ENCODE data around the gene UNC5B.

The UNC5B gene

GRCh38 chr10:71187197-71187596, 25.2 kb upstream of the UNC5B start:
- Histone ChIP-seq H3K9me3 (ENCODE audit: low read depth, low read length) (no peaks in the 10 kb centered on the region), H3K27ac (no peak overlapping the region), H3K4me3 (no peak overlapping the region), H3K36me3 (ENCODE audit: insufficient read depth, low read length) (no peaks in the 10 kb centered on the region), H3K9ac (ENCODE audit: insufficient read length) (no peak overlapping the region)
- TF ChIP-seq EZH2 (IDR thresholded peaks at IDR 0.05) (no peak), FOXP2 (optimal IDR thresholded peaks at IDR 0.05; ENCODE audit: control extremely low read depth, extremely low read length, insufficient read depth) (no peak), POLR2AphosphoS5 (IDR thresholded peaks at IDR 0.05; ENCODE audit: borderline replicate concordance, low read depth, low read length) (no peak)
- DNase-seq (ENCODE audit: low read depth, low spot score): no peak

- no peak for DNase-seq (ENCODE audit: low read depth, low spot score)
- H3K9me3 ChIP-seq (ENCODE audit: low read depth, low read length): no peaks in the 10 kb centered on the region
- no peak overlapping the region for H3K27ac ChIP-seq
- TF ChIP-seq FOXP2 (optimal IDR thresholded peaks at IDR 0.05; ENCODE audit: control extremely low read depth, extremely low read length, insufficient read depth): no peak
- no peak for TF ChIP-seq POLR2AphosphoS5 (IDR thresholded peaks at IDR 0.05; ENCODE audit: borderline replicate concordance, low read depth, low read length)
- no peak for TF ChIP-seq EZH2 (IDR thresholded peaks at IDR 0.05)
- no peak overlapping the region for H3K4me3 ChIP-seq
- no peak overlapping the region for H3K9ac ChIP-seq (ENCODE audit: insufficient read length)
- no peaks in the 10 kb centered on the region for H3K36me3 ChIP-seq (ENCODE audit: insufficient read depth, low read length)
Measured at GRCh38 chr10:71187600-71187999, 24.8 kb upstream of the UNC5B start.

- Histone ChIP-seq H3K4me3 (no peak overlapping the region), H3K9ac (ENCODE audit: insufficient read length) (no peak overlapping the region), H3K36me3 (ENCODE audit: insufficient read depth, low read length) (no peaks in the 10 kb centered on the region), H3K9me3 (ENCODE audit: low read depth, low read length) (no peaks in the 10 kb centered on the region), H3K27ac (no peak overlapping the region)
- TF ChIP-seq EZH2 (IDR thresholded peaks at IDR 0.05) (no peak), POLR2AphosphoS5 (IDR thresholded peaks at IDR 0.05; ENCODE audit: borderline replicate concordance, low read depth, low read length) (no peak), FOXP2 (optimal IDR thresholded peaks at IDR 0.05; ENCODE audit: control extremely low read depth, extremely low read length, insufficient read depth) (no peak)
- DNase-seq (ENCODE audit: low read depth, low spot score): no peak
Measured at GRCh38 chr10:71188201-71188600, 24.2 kb upstream of the UNC5B start.

GRCh38 chr10:71191019-71191418, 21.4 kb upstream of the UNC5B start:
- no peak for DNase-seq (ENCODE audit: low read depth, low spot score)
- Histone ChIP-seq H3K9me3 (ENCODE audit: low read depth, low read length) (no peaks in the 10 kb centered on the region), H3K9ac (ENCODE audit: insufficient read length) (no peak overlapping the region), H3K36me3 (ENCODE audit: insufficient read depth, low read length) (no peaks in the 10 kb centered on the region), H3K27ac (no peak overlapping the region), H3K4me3 (no peak overlapping the region)
- TF ChIP-seq FOXP2 (optimal IDR thresholded peaks at IDR 0.05; ENCODE audit: control extremely low read depth, extremely low read length, insufficient read depth) (no peak), POLR2AphosphoS5 (IDR thresholded peaks at IDR 0.05; ENCODE audit: borderline replicate concordance, low read depth, low read length) (no peak), EZH2 (IDR thresholded peaks at IDR 0.05) (no peak)

- no peaks in the 10 kb centered on the region for H3K9me3 ChIP-seq (ENCODE audit: low read depth, low read length)
- DNase-seq (ENCODE audit: low read depth, low spot score): no peak
- H3K4me3 ChIP-seq: no peak overlapping the region
- no peak overlapping the region for H3K27ac ChIP-seq
- no peak for TF ChIP-seq EZH2 (IDR thresholded peaks at IDR 0.05)
- no peak for TF ChIP-seq POLR2AphosphoS5 (IDR thresholded peaks at IDR 0.05; ENCODE audit: borderline replicate concordance, low read depth, low read length)
- TF ChIP-seq FOXP2 (optimal IDR thresholded peaks at IDR 0.05; ENCODE audit: control extremely low read depth, extremely low read length, insufficient read depth): no peak
- no peak overlapping the region for H3K9ac ChIP-seq (ENCODE audit: insufficient read length)
- no peaks in the 10 kb centered on the region for H3K36me3 ChIP-seq (ENCODE audit: insufficient read depth, low read length)
Measured at GRCh38 chr10:71191551-71192076, 20.8 kb upstream of the UNC5B start.

- no peak overlapping the region for H3K27ac ChIP-seq
- TF ChIP-seq FOXP2 (optimal IDR thresholded peaks at IDR 0.05; ENCODE audit: control extremely low read depth, extremely low read length, insufficient read depth) (no peak), EZH2 (IDR thresholded peaks at IDR 0.05) (no peak), POLR2AphosphoS5 (IDR thresholded peaks at IDR 0.05; ENCODE audit: borderline replicate concordance, low read depth, low read length) (no peak)
- H3K4me3 ChIP-seq: no peak overlapping the region
- no peaks in the 10 kb centered on the region for H3K36me3 ChIP-seq (ENCODE audit: insufficient read depth, low read length)
- H3K9me3 ChIP-seq (ENCODE audit: low read depth, low read length): no peaks in the 10 kb centered on the region
- DNase-seq (ENCODE audit: low read depth, low spot score): no peak
- no peak overlapping the region for H3K9ac ChIP-seq (ENCODE audit: insufficient read length)
Measured at GRCh38 chr10:71193516-71193915, 18.9 kb upstream of the UNC5B start.

- Histone ChIP-seq H3K9me3 (ENCODE audit: low read depth, low read length) (no peaks in the 10 kb centered on the region), H3K36me3 (ENCODE audit: insufficient read depth, low read length) (no peaks in the 10 kb centered on the region), H3K27ac (no peak overlapping the region), H3K9ac (ENCODE audit: insufficient read length) (no peak overlapping the region), H3K4me3 (no peak overlapping the region)
- DNase-seq (ENCODE audit: low read depth, low spot score): no peak
- TF ChIP-seq FOXP2 (optimal IDR thresholded peaks at IDR 0.05; ENCODE audit: control extremely low read depth, extremely low read length, insufficient read depth) (no peak), EZH2 (IDR thresholded peaks at IDR 0.05) (no peak), POLR2AphosphoS5 (IDR thresholded peaks at IDR 0.05; ENCODE audit: borderline replicate concordance, low read depth, low read length) (no peak)
Measured at GRCh38 chr10:71197955-71198354, 14.4 kb upstream of the UNC5B start.

- no peak overlapping the region for H3K9ac ChIP-seq (ENCODE audit: insufficient read length)
- no peak overlapping the region for H3K27ac ChIP-seq
- no peak overlapping the region for H3K4me3 ChIP-seq
- TF ChIP-seq FOXP2 (optimal IDR thresholded peaks at IDR 0.05; ENCODE audit: control extremely low read depth, extremely low read length, insufficient read depth) (no peak), POLR2AphosphoS5 (IDR thresholded peaks at IDR 0.05; ENCODE audit: borderline replicate concordance, low read depth, low read length) (no peak), EZH2 (IDR thresholded peaks at IDR 0.05) (no peak)
- no peaks in the 10 kb centered on the region for H3K9me3 ChIP-seq (ENCODE audit: low read depth, low read length)
- no peaks in the 10 kb centered on the region for H3K36me3 ChIP-seq (ENCODE audit: insufficient read depth, low read length)
- no peak for DNase-seq (ENCODE audit: low read depth, low spot score)
Measured at GRCh38 chr10:71201849-71202248, 10.5 kb upstream of the UNC5B start.

- Histone ChIP-seq H3K36me3 (ENCODE audit: insufficient read depth, low read length) (no peaks in the 10 kb centered on the region), H3K9ac (ENCODE audit: insufficient read length) (no peak overlapping the region), H3K9me3 (ENCODE audit: low read depth, low read length) (no peaks in the 10 kb centered on the region), H3K27ac (no peak overlapping the region), H3K4me3 (no peak overlapping the region)
- TF ChIP-seq EZH2 (IDR thresholded peaks at IDR 0.05) (no peak), POLR2AphosphoS5 (IDR thresholded peaks at IDR 0.05; ENCODE audit: borderline replicate concordance, low read depth, low read length) (no peak), FOXP2 (optimal IDR thresholded peaks at IDR 0.05; ENCODE audit: control extremely low read depth, extremely low read length, insufficient read depth) (no peak)
- DNase-seq (ENCODE audit: low read depth, low spot score): no peak
Measured at GRCh38 chr10:71202314-71202713, 10.1 kb upstream of the UNC5B start.
